ENCODE data around the gene SP2.

DNA sequence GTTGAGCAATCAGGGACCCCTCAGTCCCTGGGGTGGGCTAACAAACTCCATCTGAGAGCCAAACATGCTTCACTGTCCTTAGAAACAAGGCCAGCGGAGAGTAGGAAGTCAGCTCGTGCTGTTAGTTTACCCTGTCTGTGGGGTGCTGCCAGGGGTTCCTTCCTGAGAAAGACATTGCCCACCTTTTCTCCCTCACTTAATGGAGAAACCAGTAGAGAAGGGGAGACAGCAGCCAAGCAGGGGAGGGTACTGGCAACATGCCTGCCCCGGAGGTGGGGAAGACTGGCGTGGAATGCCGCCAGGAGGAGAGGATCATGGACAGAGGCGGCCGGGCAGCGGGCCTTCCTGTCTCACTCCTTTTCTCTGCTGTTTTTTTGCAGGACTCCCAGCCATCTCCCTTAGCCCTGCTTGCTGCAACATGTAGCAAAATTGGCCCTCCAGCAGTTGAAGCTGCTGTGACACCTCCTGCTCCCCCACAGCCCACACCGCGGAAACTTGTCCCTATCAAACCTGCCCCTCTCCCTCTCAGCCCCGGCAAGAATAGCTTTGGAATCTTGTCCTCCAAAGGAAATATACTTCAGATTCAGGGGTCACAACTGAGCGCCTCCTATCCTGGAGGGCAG lies 19.9 kb downstream of the SP2 start:
- TF ChIP-seq, protein P1, sequence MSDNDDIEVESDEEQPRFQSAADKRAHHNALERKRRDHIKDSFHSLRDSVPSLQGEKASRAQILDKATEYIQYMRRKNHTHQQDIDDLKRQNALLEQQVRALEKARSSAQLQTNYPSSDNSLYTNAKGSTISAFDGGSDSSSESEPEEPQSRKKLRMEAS (IDR thresholded peaks at IDR 0.05): no peak
- TF ChIP-seq YY1 (IDR thresholded peaks at IDR 0.05; ENCODE audit: low read depth, low read length) (no peak), TBP (IDR thresholded peaks at IDR 0.05; ENCODE audit: low read depth, low read length) (no peak), POLR2AphosphoS5 (IDR thresholded peaks at IDR 0.05; ENCODE audit: low read depth, low read length) (no peak), RAD21 (IDR thresholded peaks at IDR 0.05 in 1 of 2, conservative IDR thresholded peaks at IDR 0.05 in 1 of 2; ENCODE audit: low read depth in 2 of 2, low read length in 2 of 2) (no peak), TEAD4 (IDR thresholded peaks at IDR 0.05; ENCODE audit: low read depth, low read length) (no peak), EP300 (IDR thresholded peaks at IDR 0.05; ENCODE audit: borderline replicate concordance in 1 of 2, low read depth in 2 of 2, low read length in 2 of 2) (no peak), SIRT6 (IDR thresholded peaks at IDR 0.05; ENCODE audit: low read length) (no peak), CHD2 (IDR thresholded peaks at IDR 0.05; ENCODE audit: low read length) (no peak)
- TF ChIP-seq, protein P2, sequence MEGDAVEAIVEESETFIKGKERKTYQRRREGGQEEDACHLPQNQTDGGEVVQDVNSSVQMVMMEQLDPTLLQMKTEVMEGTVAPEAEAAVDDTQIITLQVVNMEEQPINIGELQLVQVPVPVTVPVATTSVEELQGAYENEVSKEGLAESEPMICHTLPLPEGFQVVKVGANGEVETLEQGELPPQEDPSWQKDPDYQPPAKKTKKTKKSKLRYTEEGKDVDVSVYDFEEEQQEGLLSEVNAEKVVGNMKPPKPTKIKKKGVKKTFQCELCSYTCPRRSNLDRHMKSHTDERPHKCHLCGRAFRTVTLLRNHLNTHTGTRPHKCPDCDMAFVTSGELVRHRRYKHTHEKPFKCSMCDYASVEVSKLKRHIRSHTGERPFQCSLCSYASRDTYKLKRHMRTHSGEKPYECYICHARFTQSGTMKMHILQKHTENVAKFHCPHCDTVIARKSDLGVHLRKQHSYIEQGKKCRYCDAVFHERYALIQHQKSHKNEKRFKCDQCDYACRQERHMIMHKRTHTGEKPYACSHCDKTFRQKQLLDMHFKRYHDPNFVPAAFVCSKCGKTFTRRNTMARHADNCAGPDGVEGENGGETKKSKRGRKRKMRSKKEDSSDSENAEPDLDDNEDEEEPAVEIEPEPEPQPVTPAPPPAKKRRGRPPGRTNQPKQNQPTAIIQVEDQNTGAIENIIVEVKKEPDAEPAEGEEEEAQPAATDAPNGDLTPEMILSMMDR (IDR thresholded peaks at IDR 0.05; ENCODE audit: control extremely low read depth in 1 of 3, insufficient read depth in 1 of 3, low read depth in 1 of 3, low read length in 3 of 3): no peak
